Psoas muscle (tissue), 8 donors: ENCODE data around the gene SRP9. TPM values are rescaled to one million over a fixed set of nuclear protein-coding genes. Genes with fewer than 3 reads are reported as not detected.
A peak's percentile ranks its signal among the peaks of the same experiment; 100 is the strongest.
"Not testable (repeated sequence)": the region's sequence is repeated elsewhere in the genome, so short reads cannot be mapped to it uniquely, and the experiment has no call there.

Experiments
- ATAC-seq, 4 donors: fragments of 200-7000 bp; cut with Tn5 transposase; one replicate each; pipeline ENCODE4 v1.9.1; 2020; ENCODE audit warnings: moderate library complexity in 3 of 4, mild to moderate bottlenecking in 2 of 4
- DNase-seq, 2 donors: peaks; one replicate each; pipeline ENCODE4 v3.0.0-alpha.2; 2020
- H3K27ac ChIP-seq: fragments of 200-600 bp; one replicate; pipeline ENCODE4 v1.8.0; 2022
- H3K27me3 ChIP-seq, 3 donors: fragments of 200-600 bp in 1 of 3; one replicate each; pipeline versions ENCODE4 v1.6.1 to v1.8.0; 2013 to 2022; ENCODE audit warnings: low read length in 2 of 3, mild to moderate bottlenecking in 2 of 3, moderate library complexity in 1 of 3; ENCODE audit not compliant: insufficient read depth in 3 of 3
- H3K36me3 ChIP-seq, 2 donors: fragments of 200-600 bp in 1 of 2; one replicate each; pipeline versions ENCODE4 v1.6.1 to v1.8.0; 2013 to 2022; ENCODE audit warnings: low read depth in 1 of 2, mild to moderate bottlenecking in 1 of 2, moderate library complexity in 1 of 2; ENCODE audit not compliant: insufficient read depth in 1 of 2
- H3K4me1 ChIP-seq: fragments of 200-600 bp; one replicate; pipeline ENCODE4 v1.8.0; 2022
- H3K4me3 ChIP-seq: fragments of 200-600 bp; one replicate; pipeline ENCODE4 v1.8.0; 2022; ENCODE audit warnings: mild to moderate bottlenecking
- H3K9me3 ChIP-seq: fragments of 200-600 bp; one replicate; pipeline ENCODE4 v1.8.0; 2022
- WGBS, 3 donors: extraction: QIAGEN DNeasy Blood & Tissue Kit; methylation state at CpG; one replicate each; pipeline versions ENCODE4 v1.1.6 to v1.1.7; 2013; 5-methylcytosine and 5-hydroxymethylcytosine counted together
- intact Hi-C, 2 donors: fragments of 100-400 bp; cut with DNase I; formaldehyde crosslinking; loops; one replicate each; pipeline versions ENCODE4 v1.11.0 to v1.14.2; 2022
- polyA plus RNA-seq, 3 donors: library from polyadenylated mRNA; stranded (reverse); fragments of 200-250 nt; gene quantifications; one replicate each; pipeline ENCODE4 v1.2.3, GENCODE V29; 2013
- total RNA-seq, 4 donors: library from RNA; stranded (reverse); fragmentation: NEBNext Ultra II Directional in 2 of 4; extraction: Animal tissue kit (Norgen Biotek cat#: 25700) in 2 of 4; gene quantifications; one replicate each; pipeline versions ENCODE4 v1.2.1 to v1.2.4, GENCODE V29; 2021 to 2023
- TF ChIP-seq, protein P1 (sequence below): fragments of 200-600 bp; IDR thresholded peaks from one replicate; pipeline ENCODE4 v1.8.0; 2022; ENCODE audit warnings: antibody characterized with exemption
- donor health status: healthy with polysubstance abuse.
- donor health status: DM: no; HTN: no; CAD: no; lungs with moderate emphysema.
- donor health status: Bipolar disorder and iron deficiency.
- donor health status: healthy.
- donor health status: DM: yes; HTN: yes; CAD: no.
- donor health status: DM: no; HTN: no; CAD: no.
- donor health status: DM: no; HTN: no; CAD: no.
- donor health status: DM: yes; HTN: yes; CAD: no.

Gene SRP9
- total and polyA plus RNA-seq, 7 donors = 137 to 216 (median 143) TPM

DNA sequence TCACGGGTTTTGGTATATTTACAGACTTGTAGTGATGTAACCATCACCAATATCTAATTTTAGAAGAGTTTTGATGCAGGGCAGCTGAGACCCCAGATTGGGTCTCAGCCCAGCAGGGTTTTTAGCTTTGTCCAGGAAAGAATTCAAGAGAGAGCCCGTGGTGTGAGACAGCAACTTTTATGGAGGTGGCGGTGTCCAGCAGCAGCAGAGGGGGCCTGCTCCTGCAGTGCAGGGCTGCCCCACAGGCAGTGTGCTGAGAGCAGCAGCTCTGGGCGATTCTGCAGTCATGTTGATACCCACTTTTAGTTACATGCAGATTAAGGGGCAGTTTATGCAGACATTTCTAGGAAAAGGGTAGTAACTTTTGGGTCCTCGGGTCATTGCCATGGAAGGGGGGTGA lies 30.5 kb downstream of the SRP9 start:
- Histone ChIP-seq H3K27ac (no peak overlapping the region), H3K4me1 (peaks cover 17% of the 10 kb centered on the region), H3K9me3 (no peaks in the 10 kb centered on the region), H3K36me3 (no peaks in the 10 kb centered on the region), H3K4me3 (no peak overlapping the region), H3K27me3 (no peaks in the 10 kb centered on the region)
- 79 to 91% (median 91%) methylated on average over 5 of the region's 5 CpGs for WGBS, 3 donors
- DNase-seq (no peak), ATAC-seq (no peak)
- intact Hi-C loops = no loop called here
- TF ChIP-seq, protein P1, sequence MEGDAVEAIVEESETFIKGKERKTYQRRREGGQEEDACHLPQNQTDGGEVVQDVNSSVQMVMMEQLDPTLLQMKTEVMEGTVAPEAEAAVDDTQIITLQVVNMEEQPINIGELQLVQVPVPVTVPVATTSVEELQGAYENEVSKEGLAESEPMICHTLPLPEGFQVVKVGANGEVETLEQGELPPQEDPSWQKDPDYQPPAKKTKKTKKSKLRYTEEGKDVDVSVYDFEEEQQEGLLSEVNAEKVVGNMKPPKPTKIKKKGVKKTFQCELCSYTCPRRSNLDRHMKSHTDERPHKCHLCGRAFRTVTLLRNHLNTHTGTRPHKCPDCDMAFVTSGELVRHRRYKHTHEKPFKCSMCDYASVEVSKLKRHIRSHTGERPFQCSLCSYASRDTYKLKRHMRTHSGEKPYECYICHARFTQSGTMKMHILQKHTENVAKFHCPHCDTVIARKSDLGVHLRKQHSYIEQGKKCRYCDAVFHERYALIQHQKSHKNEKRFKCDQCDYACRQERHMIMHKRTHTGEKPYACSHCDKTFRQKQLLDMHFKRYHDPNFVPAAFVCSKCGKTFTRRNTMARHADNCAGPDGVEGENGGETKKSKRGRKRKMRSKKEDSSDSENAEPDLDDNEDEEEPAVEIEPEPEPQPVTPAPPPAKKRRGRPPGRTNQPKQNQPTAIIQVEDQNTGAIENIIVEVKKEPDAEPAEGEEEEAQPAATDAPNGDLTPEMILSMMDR = no peak

DNA sequence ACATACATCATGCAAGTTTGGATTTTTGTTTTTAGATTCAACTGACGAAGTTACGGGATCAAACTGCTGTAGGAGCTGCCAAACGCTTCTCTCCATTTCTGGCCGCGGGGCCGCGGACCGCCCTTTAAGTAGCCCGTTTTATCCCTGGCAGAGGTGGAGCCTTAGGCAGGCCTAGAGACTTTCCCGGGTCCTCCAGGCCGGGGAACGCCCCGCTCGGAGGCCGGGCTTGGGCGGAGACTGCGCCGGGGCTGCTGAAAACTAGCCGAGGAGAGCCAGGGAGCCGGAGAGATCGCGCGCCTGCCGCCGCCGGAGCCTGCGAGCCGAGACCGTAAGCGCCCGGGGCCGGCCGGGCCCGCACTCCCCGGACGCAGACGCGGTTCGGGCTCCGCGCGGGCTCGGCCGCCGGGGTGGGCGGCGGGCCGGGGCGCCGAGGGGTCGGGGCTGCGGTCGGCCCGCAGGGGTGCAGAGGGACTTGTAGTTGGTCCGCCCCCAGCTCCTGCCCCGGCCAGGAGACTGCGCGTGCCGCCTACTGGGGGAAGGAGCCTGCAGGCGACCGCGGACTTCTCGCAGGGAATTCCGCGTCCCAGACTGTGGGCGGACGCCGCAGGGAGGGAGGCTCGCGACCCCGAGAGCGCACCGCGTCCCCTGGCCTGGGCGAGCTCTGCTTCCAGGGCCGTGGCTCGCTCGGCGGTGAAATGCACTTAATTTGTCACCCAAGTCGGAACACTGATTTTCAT lies 32.4 kb downstream of the SRP9 start, which contains the start of gene EPHX1:
TSS of gene EPHX1 (plus strand) at position 283 of the 737 bp plus-strand sequence. CDS start 18,606 bp downstream, outside the sequence.
- no peaks in the 10 kb centered on the region for H3K9me3 ChIP-seq
- intact Hi-C loops = loop anchor here (5.0 kb wide), 1 partner anchor 33 kb away; the partner anchor contains the start of gene SRP9 (in 2 of the 2)
- DNase-seq (peak; percentile 91 to 93), ATAC-seq (peak; percentile 81 to 85 (median 82))
- H3K27ac ChIP-seq = peak within 1 kb of the TSS; percentile 90
- peaks cover 36% of the 10 kb centered on the region for H3K4me1 ChIP-seq
- H3K4me3 ChIP-seq = peak within 1 kb of the TSS; percentile 90
- no peaks in the 10 kb centered on the region for H3K27me3 ChIP-seq
- 0 to 1% (median 1%) methylated on average over 30 to 80 of the region's 80 CpGs for WGBS, 3 donors
- TF ChIP-seq, protein P1 = peak; percentile 44
- no peaks in the 10 kb centered on the region for H3K36me3 ChIP-seq

DNA sequence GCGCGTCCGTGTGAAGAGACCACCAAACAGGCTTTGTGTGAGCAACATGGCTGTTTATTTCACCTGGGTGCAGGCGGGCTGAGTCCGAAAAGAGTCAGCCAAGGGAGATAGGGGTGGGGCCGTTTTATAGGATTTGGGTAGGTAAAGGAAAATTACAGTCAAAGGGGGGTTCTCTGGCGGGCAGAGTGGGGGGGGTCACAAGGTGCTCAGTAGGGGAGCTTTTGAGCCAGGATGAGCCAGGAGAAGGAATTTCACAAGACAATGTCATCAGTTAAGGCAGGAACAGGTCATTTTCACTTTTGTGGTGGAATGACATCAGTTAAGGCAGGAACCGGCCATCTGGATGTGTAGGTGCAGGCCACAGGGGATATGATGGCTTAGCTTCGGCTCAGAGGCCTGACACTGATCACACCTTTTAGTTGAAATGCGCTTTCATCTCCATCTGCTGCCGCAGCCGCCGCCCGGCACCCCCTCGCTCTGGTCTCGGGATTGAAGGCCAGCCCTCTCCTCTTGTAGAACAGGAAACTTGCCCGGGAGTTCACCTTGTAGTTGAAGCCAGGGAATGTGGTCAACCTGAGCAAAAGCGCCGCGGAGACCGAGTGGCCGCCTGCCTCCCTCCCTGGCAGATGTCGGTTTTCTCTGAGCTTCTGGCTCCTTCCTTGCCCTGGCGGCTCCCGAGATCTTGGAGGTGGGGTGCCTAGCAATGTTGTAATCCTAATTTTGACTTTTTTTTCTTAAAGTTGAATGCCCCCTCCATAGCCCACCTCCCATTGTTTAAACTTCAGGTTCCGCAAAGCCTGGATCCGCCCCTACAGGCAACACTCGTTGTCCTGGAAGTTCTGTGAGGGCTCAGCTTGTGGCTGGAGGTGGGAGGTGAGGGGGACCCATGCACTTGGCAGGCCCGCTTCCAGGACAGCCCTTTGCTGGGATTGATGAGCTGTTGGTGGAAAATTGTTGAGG lies 33.2 kb downstream of the SRP9 start:
- DNase-seq, H3K27me3 ChIP-seq, H3K9me3 ChIP-seq, H3K36me3 ChIP-seq: not testable (repeated sequence)
- WGBS, 3 donors = 14 to 25% (median 17%) methylated on average over 28 to 29 of the region's 29 CpGs
- intact Hi-C loops = loop anchor here (5.0 kb wide), 1 partner anchor 34 kb away; the partner anchor contains the start of gene SRP9 (in 2 of the 2)
- H3K4me3 ChIP-seq = peak overlapping the region; percentile 90
- ATAC-seq = peak in 2 of 4 donors; percentile 28 to 50
- H3K27ac ChIP-seq = peak overlapping the region; percentile 90
- H3K4me1 ChIP-seq = peaks cover 45% of the 10 kb centered on the region

DNA sequence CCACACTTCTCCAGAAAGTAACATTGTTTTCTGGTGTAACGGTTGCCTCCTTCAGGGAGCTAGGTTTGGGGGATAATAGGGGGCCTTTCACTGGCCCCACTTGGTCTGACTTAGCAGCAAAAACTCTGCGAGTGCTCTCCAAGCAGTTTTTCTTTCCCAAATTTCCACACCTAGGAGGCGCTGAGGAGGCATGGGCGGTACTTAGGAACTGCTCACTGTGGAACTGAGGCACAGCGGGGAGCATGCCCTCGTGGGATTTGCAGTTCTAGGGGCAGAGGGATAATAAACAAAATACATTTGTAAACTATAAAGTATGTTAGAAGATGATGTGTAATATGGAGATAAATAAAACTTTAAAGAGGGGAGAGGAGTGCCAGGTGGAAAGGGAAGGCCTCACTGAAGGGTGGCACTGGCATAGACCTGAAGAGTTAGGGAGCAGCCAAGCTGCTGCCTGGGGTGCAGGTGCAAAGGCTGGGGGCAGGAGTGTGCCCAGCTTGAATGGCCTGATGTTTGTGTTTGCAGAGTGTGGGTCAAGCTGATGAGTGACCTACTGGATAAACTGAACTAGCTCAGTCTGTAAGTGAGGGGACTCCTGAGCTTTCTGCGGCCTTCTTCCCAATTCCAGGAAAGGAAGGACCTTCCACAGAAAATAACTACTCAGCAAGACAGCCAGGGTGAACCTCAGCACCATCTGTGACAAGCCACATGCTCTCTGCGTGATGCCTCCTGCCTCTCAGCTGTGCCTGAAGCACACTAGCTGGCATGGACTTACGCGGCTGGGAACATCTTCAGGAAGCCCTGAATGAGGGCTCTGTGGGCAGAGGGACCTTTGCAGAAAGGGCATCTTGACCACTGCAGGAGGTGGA lies 34.2 kb downstream of the SRP9 start:
- intact Hi-C loops = loop anchor here (5.0 kb wide), 1 partner anchor 35 kb away; the partner anchor contains the start of gene SRP9 (in 2 of the 2)

More for the DNA sequence above, 34.2 kb downstream of the SRP9 start:
- no peaks in the 10 kb centered on the region for H3K27me3 ChIP-seq
- peak overlapping the region; percentile 90 for H3K4me3 ChIP-seq
- H3K4me1 ChIP-seq = peaks cover 55% of the 10 kb centered on the region
- TF ChIP-seq, protein P1 = peak; percentile 21
- WGBS, 3 donors = 48 to 59% (median 55%) methylated on average over 10 of the region's 10 CpGs
- DNase-seq = no peak
- peak in 3 of 4 donors; percentile 32 to 57 (median 39) for ATAC-seq
- H3K9me3 ChIP-seq = no peaks in the 10 kb centered on the region
- peak overlapping the region; percentile 90 for H3K27ac ChIP-seq
- no peaks in the 10 kb centered on the region for H3K36me3 ChIP-seq
